NB4 (cell line): Measurements from ENCODE around the gene CTCF.

Source experiments
- DNase-seq: peaks from one replicate; pipeline ENCODE4 v3.0.0; 2010; ENCODE audit warnings: low read depth
- H3K4me3 ChIP-seq: one replicate; pipeline ENCODE4 v1.5.1; 2011; ENCODE audit warnings: mild to moderate bottlenecking, low read depth, low read length, moderate library complexity
- CTCF ChIP-seq: IDR thresholded peaks from one replicate; pipeline ENCODE4 v1.5.1; 2012; ENCODE audit warnings: low read depth, low read length
- MYC ChIP-seq: IDR thresholded peaks from 2 replicates; pipeline ENCODE4 v1.6.1; 2011; ENCODE audit warnings: low read depth, low read length
- POLR2A ChIP-seq: IDR thresholded peaks from 2 replicates; pipeline ENCODE4 v1.6.1; 2011; ENCODE audit warnings: mild to moderate bottlenecking; ENCODE audit not compliant: insufficient read length; ENCODE audit errors: extremely low read depth
- TF ChIP-seq, protein P1 (sequence below): IDR thresholded peaks from 2 replicates; pipeline ENCODE4 v1.6.1; 2011; ENCODE audit warnings: low read depth, low read length

Gene CTCF

GRCh38 chr16:67594256-67594915 is 32.1 kb downstream of the CTCF start:
- H3K4me3 ChIP-seq = no peak overlapping the region
- TF ChIP-seq CTCF (no peak), MYC (no peak), POLR2A (no peak)
- TF ChIP-seq, protein P1, sequence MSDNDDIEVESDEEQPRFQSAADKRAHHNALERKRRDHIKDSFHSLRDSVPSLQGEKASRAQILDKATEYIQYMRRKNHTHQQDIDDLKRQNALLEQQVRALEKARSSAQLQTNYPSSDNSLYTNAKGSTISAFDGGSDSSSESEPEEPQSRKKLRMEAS = no peak
- DNase-seq = no peak

- no peak for DNase-seq
- no peak for TF ChIP-seq CTCF
- TF ChIP-seq POLR2A = no peak
- no peak for TF ChIP-seq MYC
- TF ChIP-seq, protein P1 = no peak
- no peak overlapping the region for H3K4me3 ChIP-seq
Measured at GRCh38 chr16:67594956-67595355, 32.6 kb downstream of the CTCF start.

GRCh38 chr16:67598527-67598926 is 36.2 kb downstream of the CTCF start:
- TF ChIP-seq CTCF (no peak), POLR2A (no peak), MYC (no peak)
- TF ChIP-seq, protein P1 = no peak
- no peak for DNase-seq
- no peak overlapping the region for H3K4me3 ChIP-seq

DNA sequence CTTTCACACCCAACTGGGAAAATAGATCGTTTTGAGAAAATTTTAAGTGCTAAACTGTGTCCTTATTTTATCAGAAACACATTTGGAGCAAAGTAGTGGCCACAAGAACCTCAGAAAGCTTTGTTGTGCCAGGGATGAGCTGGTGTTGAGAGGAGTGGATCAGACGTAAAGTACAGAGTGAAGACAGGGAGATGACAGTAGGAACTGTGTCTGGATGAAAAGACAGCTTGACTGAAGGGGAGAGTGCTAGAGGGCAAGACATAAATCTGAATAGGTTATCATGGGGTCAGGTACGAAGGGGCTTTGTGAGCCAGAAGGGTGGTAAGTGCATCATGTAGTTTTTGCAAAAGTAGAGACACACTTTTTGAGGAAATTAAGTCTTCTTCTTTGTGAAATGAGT is 43.3 kb downstream of the CTCF start:
- no peak for DNase-seq
- TF ChIP-seq, protein P1 = no peak
- TF ChIP-seq POLR2A (no peak), MYC (no peak), CTCF (no peak)
- H3K4me3 ChIP-seq = no peak overlapping the region

DNA sequence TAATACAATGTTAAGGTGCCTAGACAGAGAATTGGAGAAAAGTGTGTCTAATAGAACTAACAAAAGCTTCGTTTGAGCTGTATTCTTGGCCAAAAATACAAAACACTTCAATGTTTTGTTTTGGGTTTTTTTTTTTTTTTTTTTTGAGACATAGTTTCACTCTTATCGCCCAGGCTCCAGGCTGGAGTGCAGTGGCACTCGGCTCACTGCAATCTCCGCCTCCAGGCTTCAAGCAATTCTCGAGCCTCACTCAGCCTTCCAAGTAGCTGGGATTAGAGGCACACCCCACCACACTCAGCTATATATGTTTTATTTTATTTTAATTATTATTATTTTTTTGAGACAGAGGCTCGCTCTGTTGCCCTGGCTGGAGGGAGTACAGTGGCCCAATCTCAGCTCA is 44.3 kb downstream of the CTCF start:
- no peak for DNase-seq
- TF ChIP-seq MYC (no peak), CTCF (no peak), POLR2A (no peak)
- TF ChIP-seq, protein P1 = no peak
- no peak overlapping the region for H3K4me3 ChIP-seq

DNA sequence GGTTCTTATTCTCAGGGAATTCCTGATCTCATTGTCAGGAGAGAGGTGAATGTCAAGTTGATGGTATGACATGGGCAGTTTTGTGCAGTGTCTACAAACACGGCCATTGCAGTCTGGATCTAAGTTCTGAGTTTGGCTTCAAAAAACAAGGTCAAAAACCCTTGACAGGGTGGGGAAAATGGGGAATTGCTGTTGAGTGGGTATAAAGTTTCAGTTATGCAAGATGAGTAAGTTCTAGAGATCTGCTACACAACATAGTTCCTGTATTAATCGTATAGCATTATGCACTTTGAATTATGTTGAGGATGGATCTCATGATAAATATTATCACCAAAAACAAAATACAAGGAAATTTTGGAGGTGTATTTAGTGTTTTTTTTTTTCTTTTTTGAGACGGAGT is 46.0 kb downstream of the CTCF start:
- DNase-seq = peak; percentile 26
- no peak overlapping the region for H3K4me3 ChIP-seq
- TF ChIP-seq, protein P1 = no peak
